SK-N-SH treated with all-trans-retinoic acid at 6 μM for 48 hours (cell line): ENCODE measurements around the gene ZNF175.

Source experiments
- ATAC-seq: fragments of 200-7000 bp; cut with Tn5 transposase; 3 replicates; pipeline ENCODE4 v1.9.1; 2020; ENCODE audit warnings: mild to moderate bottlenecking, moderate library complexity
- ARNTL ChIP-seq: fragments of 450-650 bp; formaldehyde crosslinking; IDR thresholded peaks from 2 replicates; pipeline ENCODE4 v1.5.0; 2020; ENCODE audit warnings: low read depth, mild to moderate bottlenecking, moderate library complexity, borderline replicate concordance
- BACH2 ChIP-seq: fragments of 250-450 bp; sonication (Bioruptor Pico); IDR thresholded peaks from 2 replicates; pipeline ENCODE4 v1.9.0; 2021; ENCODE audit warnings: mild to moderate bottlenecking, borderline replicate concordance
- CSDC2 ChIP-seq: fragments of 250-450 bp; sonication (Bioruptor Pico); IDR thresholded peaks from 2 replicates; pipeline ENCODE4 v1.5.0; 2020; ENCODE audit warnings: mild to moderate bottlenecking, moderate library complexity
- CSRNP3 ChIP-seq: fragments of 250-450 bp; sonication (Bioruptor Pico); IDR thresholded peaks from 2 replicates; pipeline ENCODE4 v1.5.1; 2021; ENCODE audit warnings: mild to moderate bottlenecking, moderate library complexity
- ESRRG ChIP-seq: fragments of 250-450 bp; sonication (Bioruptor Pico); IDR thresholded peaks from 2 replicates; pipeline ENCODE4 v1.6.1; 2021; ENCODE audit warnings: mild to moderate bottlenecking
- GLIS3 ChIP-seq: fragments of 250-450 bp; sonication (Bioruptor Pico); IDR thresholded peaks from 2 replicates; pipeline ENCODE4 v1.5.0; 2020; ENCODE audit warnings: mild to moderate bottlenecking, moderate library complexity
- ISL1 ChIP-seq: fragments of 250-450 bp; sonication (Bioruptor Pico); IDR thresholded peaks from 2 replicates; pipeline ENCODE4 v2.1.2; 2022; ENCODE audit warnings: mild to moderate bottlenecking, moderate library complexity
- OSR1 ChIP-seq: fragments of 250-450 bp; sonication (Bioruptor Pico); IDR thresholded peaks from 2 replicates; pipeline ENCODE4 v1.8.0; 2022; ENCODE audit warnings: moderate library complexity, mild to moderate bottlenecking, inconsistent platforms
- PPARA ChIP-seq: fragments of 250-450 bp; sonication (Bioruptor Pico); IDR thresholded peaks from 2 replicates; pipeline ENCODE4 v1.5.0; 2020; ENCODE audit warnings: mild to moderate bottlenecking, borderline replicate concordance
- RARB ChIP-seq: fragments of 250-450 bp; sonication (Bioruptor Pico); IDR thresholded peaks from 2 replicates; pipeline ENCODE4 v1.8.0; 2021; ENCODE audit warnings: mild to moderate bottlenecking, moderate library complexity
- SNAI2 ChIP-seq: fragments of 250-450 bp; sonication (Bioruptor Pico); IDR thresholded peaks from 2 replicates; pipeline ENCODE4 v1.5.0; 2020; ENCODE audit warnings: mild to moderate bottlenecking, moderate library complexity
- TOX ChIP-seq: fragments of 250-450 bp; sonication (Bioruptor Pico); IDR thresholded peaks from 2 replicates; pipeline ENCODE4 v1.8.0; 2021; ENCODE audit warnings: mild to moderate bottlenecking, moderate library complexity, borderline replicate concordance
- ZC3H10 ChIP-seq: fragments of 250-450 bp; sonication (Bioruptor Pico); IDR thresholded peaks from 2 replicates; pipeline ENCODE4 v1.5.1; 2021; ENCODE audit warnings: mild to moderate bottlenecking, moderate library complexity
- ZFP3 ChIP-seq: fragments of 250-450 bp; sonication (Bioruptor Pico); IDR thresholded peaks from 2 replicates; pipeline ENCODE4 v1.5.0; 2020; ENCODE audit warnings: mild to moderate bottlenecking, moderate library complexity
- ZFP30 ChIP-seq: fragments of 450-650 bp; formaldehyde crosslinking; IDR thresholded peaks from 2 replicates; pipeline ENCODE4 v1.5.0; 2022; ENCODE audit warnings: mild to moderate bottlenecking, moderate library complexity
- ZNF565 ChIP-seq: fragments of 450-650 bp; formaldehyde crosslinking; conservative IDR thresholded peaks from 2 replicates; pipeline ENCODE4 v1.5.0; 2020; ENCODE audit warnings: low read depth, mild to moderate bottlenecking, moderate library complexity
- ZNF70 ChIP-seq: fragments of 450-650 bp; formaldehyde crosslinking; IDR thresholded peaks from 2 replicates; pipeline ENCODE4 v1.5.0; 2020; ENCODE audit warnings: mild to moderate bottlenecking, moderate library complexity
- TF ChIP-seq, protein P1 (sequence below): fragments of 250-450 bp; sonication (Bioruptor Pico); IDR thresholded peaks from 2 replicates; pipeline ENCODE4 v1.8.0; 2021; ENCODE audit warnings: low read depth, mild to moderate bottlenecking, moderate library complexity, borderline replicate concordance
- TF ChIP-seq, protein P2 (sequence below): fragments of 250-450 bp; sonication (Bioruptor Pico); IDR thresholded peaks from 2 replicates; pipeline ENCODE4 v1.8.0; 2020; ENCODE audit warnings: mild to moderate bottlenecking, moderate library complexity, borderline replicate concordance
- TF ChIP-seq, protein P3 (sequence below): fragments of 250-450 bp; sonication (Bioruptor Pico); IDR thresholded peaks from 2 replicates; pipeline ENCODE4 v1.5.1; 2020; ENCODE audit warnings: low read depth, mild to moderate bottlenecking, moderate library complexity

ZNF175 gene

GRCh38 chr19:51551673-51552432, 19.2 kb upstream of the ZNF175 start:
- no peak for ATAC-seq
- TF ChIP-seq SNAI2 (no peak), TOX (CRISPR knock-in tag) (no peak), RARB (CRISPR knock-in tag) (no peak)

GRCh38 chr19:51552608-51552995, 18.5 kb upstream of the ZNF175 start:
- no peak for ATAC-seq
- no peak for TF ChIP-seq ESRRG (CRISPR knock-in tag)
- TF ChIP-seq, protein P1, sequence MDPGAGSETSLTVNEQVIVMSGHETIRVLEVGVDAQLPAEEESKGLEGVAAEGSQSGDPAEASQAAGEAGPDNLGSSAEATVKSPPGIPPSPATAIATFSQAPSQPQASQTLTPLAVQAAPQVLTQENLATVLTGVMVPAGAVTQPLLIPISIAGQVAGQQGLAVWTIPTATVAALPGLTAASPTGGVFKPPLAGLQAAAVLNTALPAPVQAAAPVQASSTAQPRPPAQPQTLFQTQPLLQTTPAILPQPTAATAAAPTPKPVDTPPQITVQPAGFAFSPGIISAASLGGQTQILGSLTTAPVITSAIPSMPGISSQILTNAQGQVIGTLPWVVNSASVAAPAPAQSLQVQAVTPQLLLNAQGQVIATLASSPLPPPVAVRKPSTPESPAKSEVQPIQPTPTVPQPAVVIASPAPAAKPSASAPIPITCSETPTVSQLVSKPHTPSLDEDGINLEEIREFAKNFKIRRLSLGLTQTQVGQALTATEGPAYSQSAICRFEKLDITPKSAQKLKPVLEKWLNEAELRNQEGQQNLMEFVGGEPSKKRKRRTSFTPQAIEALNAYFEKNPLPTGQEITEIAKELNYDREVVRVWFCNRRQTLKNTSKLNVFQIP (CRISPR knock-in tag) = no peak
- no peak for TF ChIP-seq OSR1 (CRISPR knock-in tag)
- no peak for TF ChIP-seq ZC3H10 (CRISPR knock-in tag)
- TF ChIP-seq, protein P2, sequence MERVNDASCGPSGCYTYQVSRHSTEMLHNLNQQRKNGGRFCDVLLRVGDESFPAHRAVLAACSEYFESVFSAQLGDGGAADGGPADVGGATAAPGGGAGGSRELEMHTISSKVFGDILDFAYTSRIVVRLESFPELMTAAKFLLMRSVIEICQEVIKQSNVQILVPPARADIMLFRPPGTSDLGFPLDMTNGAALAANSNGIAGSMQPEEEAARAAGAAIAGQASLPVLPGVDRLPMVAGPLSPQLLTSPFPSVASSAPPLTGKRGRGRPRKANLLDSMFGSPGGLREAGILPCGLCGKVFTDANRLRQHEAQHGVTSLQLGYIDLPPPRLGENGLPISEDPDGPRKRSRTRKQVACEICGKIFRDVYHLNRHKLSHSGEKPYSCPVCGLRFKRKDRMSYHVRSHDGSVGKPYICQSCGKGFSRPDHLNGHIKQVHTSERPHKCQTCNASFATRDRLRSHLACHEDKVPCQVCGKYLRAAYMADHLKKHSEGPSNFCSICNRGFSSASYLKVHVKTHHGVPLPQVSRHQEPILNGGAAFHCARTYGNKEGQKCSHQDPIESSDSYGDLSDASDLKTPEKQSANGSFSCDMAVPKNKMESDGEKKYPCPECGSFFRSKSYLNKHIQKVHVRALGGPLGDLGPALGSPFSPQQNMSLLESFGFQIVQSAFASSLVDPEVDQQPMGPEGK (CRISPR knock-in tag) = no peak
- no peak for TF ChIP-seq ARNTL (CRISPR knock-in tag)
- TF ChIP-seq, protein P3, sequence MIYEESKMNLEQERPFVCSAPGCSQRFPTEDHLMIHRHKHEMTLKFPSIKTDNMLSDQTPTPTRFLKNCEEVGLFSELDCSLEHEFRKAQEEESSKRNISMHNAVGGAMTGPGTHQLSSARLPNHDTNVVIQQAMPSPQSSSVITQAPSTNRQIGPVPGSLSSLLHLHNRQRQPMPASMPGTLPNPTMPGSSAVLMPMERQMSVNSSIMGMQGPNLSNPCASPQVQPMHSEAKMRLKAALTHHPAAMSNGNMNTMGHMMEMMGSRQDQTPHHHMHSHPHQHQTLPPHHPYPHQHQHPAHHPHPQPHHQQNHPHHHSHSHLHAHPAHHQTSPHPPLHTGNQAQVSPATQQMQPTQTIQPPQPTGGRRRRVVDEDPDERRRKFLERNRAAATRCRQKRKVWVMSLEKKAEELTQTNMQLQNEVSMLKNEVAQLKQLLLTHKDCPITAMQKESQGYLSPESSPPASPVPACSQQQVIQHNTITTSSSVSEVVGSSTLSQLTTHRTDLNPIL (CRISPR knock-in tag) = no peak
- TF ChIP-seq TOX (CRISPR knock-in tag) = no peak
- TF ChIP-seq ZFP3 (CRISPR knock-in tag) = no peak
- no peak for TF ChIP-seq ISL1 (CRISPR knock-in tag)
- TF ChIP-seq RARB (CRISPR knock-in tag) = no peak
- TF ChIP-seq CSDC2 (CRISPR knock-in tag) = no peak

DNA sequence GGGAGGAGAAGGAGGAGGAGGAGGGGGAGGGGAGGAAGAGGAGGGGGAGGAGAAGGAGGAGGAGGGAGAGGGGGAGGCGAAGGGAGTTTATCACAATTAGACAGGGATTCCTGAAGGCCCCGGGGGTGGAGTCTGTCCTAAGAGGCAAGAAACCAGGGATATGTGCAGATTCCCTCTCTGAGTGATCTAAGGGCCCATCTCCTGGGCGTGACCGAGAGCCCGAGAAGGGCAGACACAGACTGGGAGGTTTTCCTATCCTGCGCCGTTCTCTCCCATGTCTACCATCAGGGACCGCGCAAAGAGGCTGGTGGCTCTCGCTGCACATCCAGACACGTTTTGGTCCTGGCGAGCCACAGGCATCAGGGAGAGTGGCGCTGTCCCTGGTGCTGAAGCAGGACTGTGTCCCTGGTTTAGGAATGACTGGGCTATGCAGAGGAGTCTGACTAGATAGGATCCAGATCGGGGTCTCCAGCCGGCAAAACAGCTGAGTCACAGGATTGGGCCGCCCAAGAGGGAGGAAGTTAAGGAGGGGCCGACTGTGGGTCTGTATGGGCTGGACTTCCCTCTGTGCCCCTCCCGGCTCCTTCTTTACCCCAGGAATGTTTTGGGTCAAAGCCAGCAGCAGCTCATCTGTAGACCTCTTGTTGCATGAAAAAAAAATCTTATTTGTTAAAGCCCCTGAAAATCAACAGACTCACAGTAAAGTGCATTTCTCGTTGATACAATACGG, 17.9 kb upstream of the ZNF175 start:
- ATAC-seq = peak; percentile 86
- peak; percentile 53; the same call in 1 of the 2 replicates for TF ChIP-seq SNAI2
- no peak for TF ChIP-seq ZFP3 (CRISPR knock-in tag)
- no peak for TF ChIP-seq GLIS3 (CRISPR knock-in tag)
- TF ChIP-seq TOX (CRISPR knock-in tag) = no peak
- no peak for TF ChIP-seq PPARA

GRCh38 chr19:51559240-51559639, 11.8 kb upstream of the ZNF175 start:
- no peak for ATAC-seq
- TF ChIP-seq ZC3H10 (CRISPR knock-in tag) = no peak
- TF ChIP-seq OSR1 (CRISPR knock-in tag) = no peak
- TF ChIP-seq ZNF70 = no peak
- TF ChIP-seq, protein P1 (CRISPR knock-in tag) = no peak
- no peak for TF ChIP-seq BACH2
- TF ChIP-seq ZFP30 (CRISPR knock-in tag) = no peak

DNA sequence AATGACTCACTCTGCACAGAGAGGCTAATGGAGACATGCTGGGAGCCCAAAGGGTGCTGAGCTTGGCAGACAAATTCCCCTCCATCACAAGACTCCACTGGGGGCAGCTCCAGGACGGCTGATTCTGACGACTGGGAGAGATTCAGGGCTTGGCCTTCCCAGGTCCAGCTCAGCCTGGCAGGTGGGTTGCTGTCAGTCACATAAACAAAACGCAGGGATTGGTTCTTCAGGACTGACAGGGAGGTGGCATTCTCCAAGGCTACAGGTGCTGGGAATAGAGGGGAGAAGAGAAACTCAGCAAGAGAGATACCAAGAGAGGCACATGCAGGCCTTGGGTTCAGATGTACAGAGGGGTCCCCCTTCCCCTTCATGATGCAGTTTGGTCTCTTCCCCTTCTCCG, 10.7 kb upstream of the ZNF175 start:
- ATAC-seq = no peak
- TF ChIP-seq CSRNP3 (CRISPR knock-in tag) = no peak
- no peak for TF ChIP-seq ZFP3 (CRISPR knock-in tag)
- no peak for TF ChIP-seq RARB (CRISPR knock-in tag)
- TF ChIP-seq, protein P1 (CRISPR knock-in tag) = no peak
- no peak for TF ChIP-seq ISL1 (CRISPR knock-in tag)
- no peak for TF ChIP-seq CSDC2 (CRISPR knock-in tag)
- no peak for TF ChIP-seq ZNF565 (CRISPR knock-in tag)
- TF ChIP-seq, protein P2 (CRISPR knock-in tag) = no peak
- TF ChIP-seq BACH2 = no peak
- no peak for TF ChIP-seq ZNF70
